Germinal center (tissue), 1 donor: ENCODE data around the gene THUMPD2.

Source experiments
- DNase-seq: peaks from one replicate; pipeline ENCODE4 v3.0.0; 2012; ENCODE audit warnings: mixed read lengths, low spot score

The THUMPD2 gene

GRCh38 chr2:39718483-39718882, 60.6 kb downstream of the THUMPD2 start:
- no peak for DNase-seq

GRCh38 chr2:39717067-39717466, 62.0 kb downstream of the THUMPD2 start:
- no peak for DNase-seq

GRCh38 chr2:39715822-39716221, 63.2 kb downstream of the THUMPD2 start:
- no peak for DNase-seq

GRCh38 chr2:39715095-39715494, 64.0 kb downstream of the THUMPD2 start:
- no peak for DNase-seq

GRCh38 chr2:39712953-39713352, 66.1 kb downstream of the THUMPD2 start:
- no peak for DNase-seq

- no peak for DNase-seq
Observed at GRCh38 chr2:39710807-39711206, 68.3 kb downstream of the THUMPD2 start.

GRCh38 chr2:39708003-39708402, 71.1 kb downstream of the THUMPD2 start:
- DNase-seq: no peak

- DNase-seq: no peak
Observed at GRCh38 chr2:39706945-39707344, 72.1 kb downstream of the THUMPD2 start.

- no peak for DNase-seq
Observed at GRCh38 chr2:39706312-39706711, 72.7 kb downstream of the THUMPD2 start.

GRCh38 chr2:39705638-39706037, 73.4 kb downstream of the THUMPD2 start:
- no peak for DNase-seq

GRCh38 chr2:39704540-39704939, 74.5 kb downstream of the THUMPD2 start:
- no peak for DNase-seq

GRCh38 chr2:39703181-39703872, 75.7 kb downstream of the THUMPD2 start:
- DNase-seq: no peak

- no peak for DNase-seq
Observed at GRCh38 chr2:39701137-39701536, 77.9 kb downstream of the THUMPD2 start.

- no peak for DNase-seq
Observed at GRCh38 chr2:39697454-39697853, 81.6 kb downstream of the THUMPD2 start.

- DNase-seq: no peak
Observed at GRCh38 chr2:39696838-39697237, 82.2 kb downstream of the THUMPD2 start.

- DNase-seq: no peak
Observed at GRCh38 chr2:39696101-39696553, 82.9 kb downstream of the THUMPD2 start.

GRCh38 chr2:39693245-39693644, 85.8 kb downstream of the THUMPD2 start:
- DNase-seq: no peak

- no peak for DNase-seq
Observed at GRCh38 chr2:39689876-39690275, 89.2 kb downstream of the THUMPD2 start.

- DNase-seq: no peak
Observed at GRCh38 chr2:39689272-39689841, 89.7 kb downstream of the THUMPD2 start.

GRCh38 chr2:39688181-39688580, 90.9 kb downstream of the THUMPD2 start:
- no peak for DNase-seq

- DNase-seq: no peak
Observed at GRCh38 chr2:39686456-39686855, 92.6 kb downstream of the THUMPD2 start.
